Left kidney (tissue), 2 donors: Measurements from ENCODE around the gene S100PBP. TPM values are rescaled to one million over a fixed set of nuclear protein-coding genes. Genes with fewer than 3 reads are reported as not detected.

ENCODE experiments used
- DNase-seq: peaks from one replicate; pipeline ENCODE4 v3.0.0-alpha.2; 2013
- polyA plus RNA-seq: library from polyadenylated mRNA; unstranded; fragments of 120-200 nt; gene quantifications from one replicate; pipeline ENCODE4 v1.2.1, GENCODE V29; 2013; ENCODE audit not compliant: insufficient read length

S100PBP gene
- polyA plus RNA-seq, 1 donor: 57.7 TPM

DNA sequence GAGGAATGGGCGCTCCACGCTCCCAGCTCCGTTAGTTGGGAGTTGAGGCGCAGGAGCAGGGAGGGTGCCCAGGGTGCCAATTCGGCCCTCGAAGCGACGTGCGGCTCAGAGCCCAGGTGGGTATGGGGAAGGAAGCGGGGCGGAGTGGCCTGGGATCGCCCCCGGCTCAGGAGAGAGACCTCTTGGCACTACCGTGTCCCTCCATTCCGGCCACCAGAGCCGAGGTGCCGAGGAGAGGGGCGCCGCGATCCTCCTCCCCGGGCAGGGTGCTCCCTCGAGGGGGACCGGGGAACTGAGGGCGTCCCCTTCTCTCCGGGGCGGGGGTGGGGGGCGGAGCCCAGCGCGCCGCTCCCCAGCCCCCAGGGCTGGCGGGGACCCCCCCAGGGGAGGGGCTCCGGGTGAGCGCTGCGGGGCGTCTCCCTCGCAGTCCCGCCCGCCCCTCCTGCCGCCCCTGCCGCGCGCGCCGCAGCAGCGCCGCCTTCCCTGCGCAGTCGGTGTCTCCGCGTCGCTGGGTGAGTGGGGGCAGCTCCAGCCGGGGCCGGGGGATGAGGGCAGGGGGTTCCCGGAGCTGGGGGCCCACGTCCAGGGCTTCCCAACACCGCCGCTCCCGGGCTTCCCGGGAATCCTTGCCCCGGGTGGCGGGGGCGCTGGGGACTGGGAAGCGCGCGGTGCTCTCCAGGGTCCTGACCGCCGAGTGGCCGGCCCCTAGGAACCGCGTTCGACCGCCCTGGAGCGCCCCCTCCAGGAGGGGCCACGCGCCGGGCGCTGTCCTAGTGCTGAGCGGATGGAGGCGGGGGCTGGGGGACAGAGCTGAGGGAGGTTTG is 68.8 kb downstream of the S100PBP start, which contains the start of gene HPCA:
TSS of gene HPCA (plus strand) at position 488 of the 824 bp plus-strand sequence. CDS start 2,408 bp downstream, outside the sequence.
- peak; percentile 77 for DNase-seq

DNA sequence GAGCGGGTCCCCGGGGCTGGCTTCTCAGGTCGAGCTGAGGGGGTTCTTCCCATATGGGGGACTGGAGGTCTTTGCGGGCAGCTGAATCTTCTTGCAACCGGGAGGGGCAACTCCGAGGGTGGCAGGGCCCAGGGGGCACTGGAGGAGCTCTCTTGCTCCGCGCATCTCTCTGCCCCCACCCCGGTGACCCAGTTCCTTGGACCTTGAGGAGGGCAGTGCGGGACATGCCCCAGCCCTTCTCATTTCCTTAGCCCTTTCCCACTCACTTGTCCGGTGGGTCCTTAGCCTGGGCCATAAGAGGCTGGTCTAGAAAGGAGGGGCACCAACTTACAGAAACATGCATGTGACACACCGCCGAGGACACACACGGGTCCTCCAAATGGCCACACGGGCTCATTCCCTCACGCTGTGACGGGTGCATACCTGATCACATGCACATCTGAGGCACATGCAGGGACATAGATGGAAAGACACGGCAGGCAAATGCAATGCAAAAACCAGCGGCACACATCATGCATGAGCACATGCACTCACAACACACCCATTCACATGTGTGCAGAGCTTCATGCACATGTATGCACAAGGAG is 69.5 kb downstream of the S100PBP start:
- DNase-seq: no peak

- no peak for DNase-seq
Measured at GRCh38 chr1:32887623-32888022, 70.2 kb downstream of the S100PBP start.

- no peak for DNase-seq
Measured at GRCh38 chr1:32888134-32888533, 70.7 kb downstream of the S100PBP start.

- no peak for DNase-seq
Measured at GRCh38 chr1:32888677-32889420, 71.4 kb downstream of the S100PBP start.

- DNase-seq: no peak
Measured at GRCh38 chr1:32889731-32890278, 72.4 kb downstream of the S100PBP start.

GRCh38 chr1:32890516-32891240 is 73.2 kb downstream of the S100PBP start:
- no peak for DNase-seq

DNA sequence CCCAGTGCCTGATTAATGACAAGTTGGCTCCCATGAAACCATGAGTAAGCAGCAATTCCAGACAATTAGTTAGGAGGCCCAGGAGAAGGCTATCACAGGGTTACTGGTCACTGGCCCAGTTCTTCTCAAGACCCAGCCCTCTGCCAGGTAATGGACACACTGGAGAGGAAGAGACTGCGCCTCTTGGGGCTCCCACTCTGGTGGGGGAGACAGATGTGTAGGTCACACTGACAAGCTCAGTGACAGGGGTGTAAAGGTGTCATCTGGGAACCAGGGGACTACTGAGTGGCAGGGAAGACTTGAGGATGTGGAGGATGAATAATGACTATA is 73.8 kb downstream of the S100PBP start:
- DNase-seq: no peak

DNA sequence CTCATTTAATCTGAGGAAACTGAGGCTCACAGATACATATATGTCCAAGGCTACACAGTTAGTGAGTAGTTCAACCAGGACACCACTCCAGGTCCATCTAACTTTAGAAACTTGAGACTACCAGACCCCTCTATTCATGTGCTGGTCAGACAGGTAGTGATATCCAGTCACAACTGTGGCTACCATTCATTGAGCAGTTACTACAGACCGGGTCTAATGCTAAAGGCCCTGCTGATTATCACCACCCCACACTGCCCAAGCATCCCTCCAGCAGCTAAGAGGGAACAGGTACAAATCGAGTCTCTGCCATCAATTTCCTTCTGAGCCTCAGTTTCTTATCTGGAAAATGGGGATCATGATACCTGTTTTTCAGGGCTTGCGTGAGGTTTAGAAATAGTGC is 74.2 kb downstream of the S100PBP start:
- DNase-seq: no peak

GRCh38 chr1:32892368-32893197 is 75.1 kb downstream of the S100PBP start:
- no peak for DNase-seq

- no peak for DNase-seq
Measured at GRCh38 chr1:32893198-32894018, 76.0 kb downstream of the S100PBP start.

GRCh38 chr1:32894019-32894600 is 76.7 kb downstream of the S100PBP start:
- DNase-seq: no peak

- no peak for DNase-seq
Measured at GRCh38 chr1:32894681-32895080, 77.2 kb downstream of the S100PBP start.

GRCh38 chr1:32895325-32896215 is 78.1 kb downstream of the S100PBP start:
- DNase-seq: no peak

DNA sequence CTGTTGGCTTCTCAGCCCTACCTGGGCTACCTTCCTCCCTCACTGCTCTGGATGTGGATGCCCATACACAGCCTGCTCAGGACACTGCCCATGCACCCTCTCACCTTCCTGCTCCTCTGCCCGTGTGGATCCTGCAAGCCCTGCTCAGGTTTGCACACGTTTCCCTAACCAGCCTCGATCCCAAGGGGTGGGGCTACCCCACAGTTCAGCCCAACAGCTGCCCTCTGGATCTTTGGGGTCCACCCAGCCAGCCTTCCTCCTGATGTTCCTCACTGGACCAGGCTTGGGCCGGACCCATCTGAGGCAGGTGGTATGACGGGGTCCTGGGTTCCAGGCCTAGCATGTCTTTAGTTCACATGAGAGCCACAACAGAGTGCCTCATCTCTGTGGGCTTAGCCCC is 79.0 kb downstream of the S100PBP start:
- no peak for DNase-seq

GRCh38 chr1:32897082-32898049 is 79.9 kb downstream of the S100PBP start:
- DNase-seq: no peak

DNA sequence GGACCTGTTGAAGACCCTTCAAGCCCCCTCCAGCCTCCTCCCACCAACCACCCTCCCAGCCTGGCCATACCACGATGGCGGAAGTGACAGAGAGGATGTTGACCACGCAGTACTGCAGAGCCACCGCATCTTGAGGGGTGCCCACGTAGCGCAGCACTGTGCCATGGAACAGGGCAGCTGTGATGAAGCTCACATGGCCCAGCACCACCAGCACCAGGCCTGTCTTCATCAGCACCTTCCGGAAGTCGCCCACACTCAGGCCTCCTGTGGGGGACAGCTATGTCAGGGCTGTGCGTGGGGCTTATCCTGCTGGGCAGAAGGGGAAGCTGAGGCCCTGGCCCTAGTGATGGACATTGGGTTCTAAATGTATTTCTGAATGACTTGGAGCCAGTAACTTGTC is 80.6 kb downstream of the S100PBP start:
- no peak for DNase-seq

DNA sequence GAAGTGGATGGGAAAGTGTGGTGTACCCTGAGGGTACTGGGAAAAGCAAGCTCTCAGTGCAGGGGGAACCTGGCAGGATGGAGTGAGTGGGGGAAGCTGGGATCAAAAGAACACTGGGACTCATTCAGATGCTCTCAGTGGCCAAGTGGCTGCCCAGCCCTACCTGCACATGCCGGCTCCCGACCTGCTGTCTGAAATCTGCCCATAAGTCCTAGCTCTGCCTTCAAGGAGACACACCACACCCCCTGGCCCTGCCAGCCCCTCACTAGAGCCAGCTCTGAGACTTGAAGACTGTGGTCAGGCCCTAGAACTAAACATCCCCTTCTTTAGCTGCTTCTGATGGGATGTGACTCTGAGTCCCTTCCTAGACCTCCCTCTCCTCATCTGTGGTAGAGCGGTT is 81.5 kb downstream of the S100PBP start:
- DNase-seq: no peak
